ENCODE data around the gene C22orf23.

DNA sequence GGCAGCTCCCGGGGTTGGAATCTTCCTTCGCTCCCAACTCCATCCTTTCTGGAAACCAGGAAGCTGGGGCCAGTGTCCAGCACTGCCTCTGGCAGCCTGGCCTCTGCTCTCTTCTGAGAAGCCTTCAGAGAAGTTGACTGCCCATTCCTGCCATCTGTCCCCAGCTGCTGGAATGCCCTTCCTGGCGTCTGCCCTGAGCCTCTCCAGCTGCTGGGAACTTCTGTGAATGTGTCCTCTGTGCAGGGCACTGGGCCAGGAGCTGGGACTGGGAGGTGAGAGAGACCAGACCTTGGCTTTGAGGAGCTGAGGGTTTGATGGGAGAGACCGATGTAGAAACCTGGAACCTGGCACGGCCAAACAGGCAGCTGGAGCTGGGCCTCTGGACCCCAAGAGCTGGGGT lies 36.9 kb upstream of the C22orf23 start:
- TF ChIP-seq POLR2A (IDR thresholded peaks at IDR 0.05) (no peak), EP300 (IDR thresholded peaks at IDR 0.05) (no peak)
- TF ChIP-seq, protein P1, sequence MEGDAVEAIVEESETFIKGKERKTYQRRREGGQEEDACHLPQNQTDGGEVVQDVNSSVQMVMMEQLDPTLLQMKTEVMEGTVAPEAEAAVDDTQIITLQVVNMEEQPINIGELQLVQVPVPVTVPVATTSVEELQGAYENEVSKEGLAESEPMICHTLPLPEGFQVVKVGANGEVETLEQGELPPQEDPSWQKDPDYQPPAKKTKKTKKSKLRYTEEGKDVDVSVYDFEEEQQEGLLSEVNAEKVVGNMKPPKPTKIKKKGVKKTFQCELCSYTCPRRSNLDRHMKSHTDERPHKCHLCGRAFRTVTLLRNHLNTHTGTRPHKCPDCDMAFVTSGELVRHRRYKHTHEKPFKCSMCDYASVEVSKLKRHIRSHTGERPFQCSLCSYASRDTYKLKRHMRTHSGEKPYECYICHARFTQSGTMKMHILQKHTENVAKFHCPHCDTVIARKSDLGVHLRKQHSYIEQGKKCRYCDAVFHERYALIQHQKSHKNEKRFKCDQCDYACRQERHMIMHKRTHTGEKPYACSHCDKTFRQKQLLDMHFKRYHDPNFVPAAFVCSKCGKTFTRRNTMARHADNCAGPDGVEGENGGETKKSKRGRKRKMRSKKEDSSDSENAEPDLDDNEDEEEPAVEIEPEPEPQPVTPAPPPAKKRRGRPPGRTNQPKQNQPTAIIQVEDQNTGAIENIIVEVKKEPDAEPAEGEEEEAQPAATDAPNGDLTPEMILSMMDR (IDR thresholded peaks at IDR 0.05) = no peak

All from suprapubic skin (tissue), 3 donors.